ENCODE data around the gene ARHGAP42.

DNA sequence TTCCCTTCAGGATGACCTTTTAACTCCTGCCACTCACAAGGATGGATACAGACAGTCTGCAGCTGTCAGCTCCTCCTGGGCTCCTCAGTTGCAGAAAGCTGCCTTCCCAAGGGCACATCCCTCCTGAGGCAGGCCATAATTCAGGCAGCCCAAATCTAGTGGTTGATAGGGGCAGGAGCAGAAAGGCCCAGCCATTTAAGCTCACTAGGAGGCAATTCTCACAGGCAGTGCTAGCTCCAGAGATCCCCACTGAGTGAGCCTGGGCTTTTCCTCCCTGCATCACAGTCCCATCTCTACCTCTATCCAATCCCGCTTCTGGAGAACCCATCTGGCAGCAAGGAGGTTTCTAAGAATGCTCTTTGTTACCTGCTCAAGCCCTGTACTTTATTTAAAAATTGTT, 200.6 kb downstream of the ARHGAP42 start:
- TF ChIP-seq, protein P1, sequence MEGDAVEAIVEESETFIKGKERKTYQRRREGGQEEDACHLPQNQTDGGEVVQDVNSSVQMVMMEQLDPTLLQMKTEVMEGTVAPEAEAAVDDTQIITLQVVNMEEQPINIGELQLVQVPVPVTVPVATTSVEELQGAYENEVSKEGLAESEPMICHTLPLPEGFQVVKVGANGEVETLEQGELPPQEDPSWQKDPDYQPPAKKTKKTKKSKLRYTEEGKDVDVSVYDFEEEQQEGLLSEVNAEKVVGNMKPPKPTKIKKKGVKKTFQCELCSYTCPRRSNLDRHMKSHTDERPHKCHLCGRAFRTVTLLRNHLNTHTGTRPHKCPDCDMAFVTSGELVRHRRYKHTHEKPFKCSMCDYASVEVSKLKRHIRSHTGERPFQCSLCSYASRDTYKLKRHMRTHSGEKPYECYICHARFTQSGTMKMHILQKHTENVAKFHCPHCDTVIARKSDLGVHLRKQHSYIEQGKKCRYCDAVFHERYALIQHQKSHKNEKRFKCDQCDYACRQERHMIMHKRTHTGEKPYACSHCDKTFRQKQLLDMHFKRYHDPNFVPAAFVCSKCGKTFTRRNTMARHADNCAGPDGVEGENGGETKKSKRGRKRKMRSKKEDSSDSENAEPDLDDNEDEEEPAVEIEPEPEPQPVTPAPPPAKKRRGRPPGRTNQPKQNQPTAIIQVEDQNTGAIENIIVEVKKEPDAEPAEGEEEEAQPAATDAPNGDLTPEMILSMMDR (IDR thresholded peaks at IDR 0.05): no peak
- TF ChIP-seq POLR2A (IDR thresholded peaks at IDR 0.05): no peak

All from adrenal gland (tissue), 5 donors.